Epithelial cell of proximal tubule (primary cell): ENCODE results near the gene SPOP. TPM values are rescaled to one million over a fixed set of nuclear protein-coding genes. Genes with fewer than 3 reads are reported as not detected.
"Not testable (repeated sequence)": the region's sequence is repeated elsewhere in the genome, so short reads cannot be mapped to it uniquely, and the experiment has no call there.

ENCODE experiments used
- DNase-seq: peaks from one replicate; pipeline ENCODE4 v3.0.0-alpha.2; 2011; ENCODE audit warnings: low read depth
- H3K4me3 ChIP-seq: 2 replicates; pipeline ENCODE4 v1.5.1; 2011; ENCODE audit warnings: low read depth, mild to moderate bottlenecking, low read length
- CTCF ChIP-seq: conservative IDR thresholded peaks from 2 replicates; pipeline ENCODE4 v1.5.1; 2012; ENCODE audit warnings: low read depth, mild to moderate bottlenecking, low read length
- total RNA-seq: library from RNA; depleted of rRNA; stranded (reverse); fragments of >200 nt; gene quantifications from 2 replicates; pipeline ENCODE4 v1.2.3, GENCODE V29; 2015

Gene SPOP
- total RNA-seq, 1 donor from 2014 or later: 26.2 TPM

DNA sequence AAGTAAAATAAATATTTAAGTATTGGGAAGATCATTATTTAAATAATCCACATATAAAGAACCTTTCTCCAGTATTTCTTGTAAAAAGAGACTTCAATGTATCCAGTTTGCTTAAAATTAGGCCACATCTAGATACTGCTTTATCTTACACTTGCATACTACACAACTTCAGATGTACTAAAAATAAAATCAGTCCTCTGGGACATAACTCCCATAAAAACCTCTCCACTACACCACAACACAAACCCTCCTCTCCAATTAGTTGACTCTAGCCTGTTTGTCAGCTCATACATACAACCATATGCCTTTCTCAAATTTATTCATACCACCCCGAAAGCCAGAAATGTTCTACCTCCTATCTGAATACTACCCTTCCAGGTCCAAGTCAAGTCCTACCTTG is 21.6 kb downstream of the SPOP start:
- TF ChIP-seq CTCF: no peak
- no peak for DNase-seq
- no peak overlapping the region for H3K4me3 ChIP-seq

DNA sequence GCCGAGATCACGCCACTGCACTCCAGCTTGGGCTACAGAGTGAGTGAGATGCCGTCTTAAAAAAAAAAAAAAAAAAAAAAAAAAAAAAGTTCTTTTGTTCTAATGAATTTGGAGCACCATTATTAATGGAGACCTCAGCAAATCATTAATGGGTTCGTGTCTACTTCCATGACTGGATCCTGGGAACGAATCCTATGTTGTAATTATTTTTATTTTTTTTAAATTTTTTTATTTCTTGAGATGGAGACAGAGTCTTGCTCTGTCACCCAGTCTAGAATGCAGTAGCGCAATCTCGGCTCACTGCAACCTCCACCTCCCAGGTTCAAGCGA is 30.7 kb downstream of the SPOP start:
- no peak overlapping the region for H3K4me3 ChIP-seq
- no peak for DNase-seq
- TF ChIP-seq CTCF: no peak

- TF ChIP-seq CTCF: no peak
- DNase-seq: peak; percentile 39
- H3K4me3 ChIP-seq: no peak overlapping the region
These were observed 31.3 kb downstream of the SPOP start for GRCh38 chr17:49646391-49647255.

GRCh38 chr17:49646056-49646390 is 31.9 kb downstream of the SPOP start:
- not testable (repeated sequence) for DNase-seq, H3K4me3 ChIP-seq

DNA sequence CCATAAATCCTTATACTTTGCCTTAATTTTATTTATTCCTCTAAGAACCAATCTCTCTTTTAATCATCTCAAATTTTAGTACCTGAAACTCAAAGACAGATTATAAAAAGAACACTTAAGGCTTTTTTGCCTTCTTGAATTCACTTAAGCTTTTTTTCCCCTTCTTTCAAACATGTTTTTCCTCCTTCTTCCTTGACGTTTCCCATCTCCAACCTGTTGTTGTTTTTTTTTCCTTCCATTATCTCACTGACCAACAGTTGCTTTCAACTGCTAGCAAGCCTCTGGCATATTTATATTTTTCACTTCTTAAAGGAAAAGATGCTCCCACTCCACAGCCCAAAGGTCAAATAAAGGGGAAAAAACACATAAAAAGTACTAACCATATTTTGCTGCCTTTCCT is 32.2 kb downstream of the SPOP start:
- no peak for TF ChIP-seq CTCF
- DNase-seq: no peak
- no peak overlapping the region for H3K4me3 ChIP-seq

GRCh38 chr17:49640556-49640955 is 37.3 kb downstream of the SPOP start:
- no peak for TF ChIP-seq CTCF
- H3K4me3 ChIP-seq: no peak overlapping the region
- no peak for DNase-seq

GRCh38 chr17:49638818-49639217 is 39.1 kb downstream of the SPOP start:
- no peak overlapping the region for H3K4me3 ChIP-seq
- no peak for DNase-seq
- TF ChIP-seq CTCF: no peak
